ENCODE measurements around the gene NOL8. TPM values are rescaled to one million over a fixed set of nuclear protein-coding genes. Genes with fewer than 3 reads are reported as not detected.

Gene NOL8
- total RNA-seq, 1 donor from 2014 or later = 64.3 TPM

GRCh38 chr9:92312887-92313623 lies 12.1 kb downstream of the NOL8 start:
- intact Hi-C loops (cut with micrococcal nuclease) = no loop called here

- intact Hi-C loops (cut with micrococcal nuclease) = no loop called here
Measured at GRCh38 chr9:92310562-92310961, 14.6 kb downstream of the NOL8 start.

- intact Hi-C loops (cut with micrococcal nuclease) = no loop called here
Measured at GRCh38 chr9:92308893-92309292, 16.3 kb downstream of the NOL8 start.

DNA sequence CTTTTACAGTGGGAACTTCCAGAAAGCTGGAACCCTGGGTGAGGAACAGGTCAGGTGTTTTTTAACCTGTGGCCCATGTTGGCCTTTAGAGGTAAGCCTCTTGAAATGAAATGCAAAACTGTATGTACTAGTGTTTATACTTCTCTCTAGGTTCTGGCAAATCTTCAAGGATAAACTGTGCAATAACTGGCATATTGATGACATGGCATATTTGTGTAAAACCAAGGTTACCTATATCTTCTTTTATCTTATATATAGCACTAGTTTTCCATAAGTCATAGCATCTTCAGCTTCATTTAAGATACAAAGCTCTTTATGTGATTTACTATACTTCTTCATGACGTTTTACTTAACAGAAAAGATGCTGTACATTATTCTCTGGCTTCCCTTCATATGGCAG lies 24.2 kb downstream of the NOL8 start:
- intact Hi-C loops (cut with micrococcal nuclease) = no loop called here

GRCh38 chr9:92299116-92299515 lies 26.0 kb downstream of the NOL8 start:
- intact Hi-C loops (cut with micrococcal nuclease) = loop anchor here (10.0 kb wide), 2 partner anchors 666 to 766 kb away; no protein-coding TSS in a partner anchor

GRCh38 chr9:92298036-92298435 lies 27.1 kb downstream of the NOL8 start:
- intact Hi-C loops (cut with micrococcal nuclease) = loop anchor here (10.0 kb wide), 2 partner anchors 667 to 767 kb away; no protein-coding TSS in a partner anchor

DNA sequence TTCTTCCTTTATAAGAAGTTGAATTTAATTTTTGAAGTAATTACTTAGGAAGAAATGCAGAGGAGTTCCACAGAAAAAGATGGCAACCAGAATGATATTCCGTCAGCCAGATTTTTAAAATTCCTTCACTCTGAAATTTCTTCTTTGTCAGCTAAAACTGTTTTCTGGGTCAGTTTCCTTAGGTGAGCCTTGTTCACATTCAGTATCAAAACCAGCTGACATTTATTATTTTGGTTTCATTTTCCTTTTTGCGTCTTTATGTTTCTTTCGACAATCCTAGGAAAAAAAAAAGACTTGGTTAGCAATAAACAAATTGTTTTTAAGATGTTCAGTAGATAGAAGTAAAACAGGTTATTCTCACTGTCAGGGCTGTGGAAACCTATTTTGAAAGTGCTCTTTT lies 27.5 kb downstream of the NOL8 start:
- intact Hi-C loops (cut with micrococcal nuclease) = loop anchor here (10.0 kb wide), 2 partner anchors 667 to 767 kb away; no protein-coding TSS in a partner anchor

DNA sequence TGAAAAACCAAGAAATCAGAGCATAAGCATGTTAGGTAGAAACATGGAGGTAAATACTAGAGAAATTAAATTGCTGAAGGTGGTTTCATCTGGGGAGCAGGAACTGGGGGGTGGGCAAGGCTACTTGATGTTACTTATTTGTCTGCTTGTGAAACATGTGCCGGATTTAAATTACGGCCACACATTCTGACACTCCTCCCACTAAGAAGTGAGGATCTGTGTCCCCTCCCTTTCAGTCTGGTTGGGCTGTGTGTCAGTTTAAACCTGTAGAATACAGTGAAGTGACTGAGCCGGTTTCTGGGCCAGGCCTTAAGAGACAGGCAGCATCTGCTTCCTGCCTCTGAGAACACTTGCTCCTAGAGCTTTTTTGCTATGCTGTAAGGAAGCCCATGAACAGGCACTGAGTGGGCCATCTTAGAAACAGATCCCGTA lies 29.3 kb downstream of the NOL8 start:
- intact Hi-C loops (cut with micrococcal nuclease) = loop anchor here (10.0 kb wide), 2 partner anchors 669 to 769 kb away; no protein-coding TSS in a partner anchor

- intact Hi-C loops (cut with micrococcal nuclease) = loop anchor here (10.0 kb wide), 2 partner anchors 669 to 769 kb away; no protein-coding TSS in a partner anchor
Measured at GRCh38 chr9:92295240-92295790, 29.8 kb downstream of the NOL8 start.

DNA sequence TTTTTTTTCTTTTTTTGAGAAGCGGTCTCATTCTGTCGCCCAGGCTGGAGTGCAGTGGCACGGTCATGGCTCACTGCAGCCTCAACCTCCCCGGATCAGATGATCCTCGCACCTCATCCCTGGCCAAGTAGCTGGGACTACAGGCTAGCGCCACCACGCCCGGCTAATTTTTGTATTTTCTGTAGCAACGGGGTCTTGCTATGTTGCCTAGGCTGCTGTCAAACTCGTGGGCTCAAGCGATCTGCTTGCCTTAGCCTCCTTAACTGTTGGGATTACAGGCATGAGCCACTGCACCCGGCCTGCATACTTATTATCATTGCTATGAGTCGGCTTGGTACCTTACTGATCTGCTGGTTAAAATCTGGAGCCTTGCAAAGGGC lies 30.9 kb downstream of the NOL8 start:
- intact Hi-C loops (cut with micrococcal nuclease) = loop anchor here (5.0 to 10.0 kb wide), 3 partner anchors 338 to 771 kb away; no protein-coding TSS in a partner anchor

DNA sequence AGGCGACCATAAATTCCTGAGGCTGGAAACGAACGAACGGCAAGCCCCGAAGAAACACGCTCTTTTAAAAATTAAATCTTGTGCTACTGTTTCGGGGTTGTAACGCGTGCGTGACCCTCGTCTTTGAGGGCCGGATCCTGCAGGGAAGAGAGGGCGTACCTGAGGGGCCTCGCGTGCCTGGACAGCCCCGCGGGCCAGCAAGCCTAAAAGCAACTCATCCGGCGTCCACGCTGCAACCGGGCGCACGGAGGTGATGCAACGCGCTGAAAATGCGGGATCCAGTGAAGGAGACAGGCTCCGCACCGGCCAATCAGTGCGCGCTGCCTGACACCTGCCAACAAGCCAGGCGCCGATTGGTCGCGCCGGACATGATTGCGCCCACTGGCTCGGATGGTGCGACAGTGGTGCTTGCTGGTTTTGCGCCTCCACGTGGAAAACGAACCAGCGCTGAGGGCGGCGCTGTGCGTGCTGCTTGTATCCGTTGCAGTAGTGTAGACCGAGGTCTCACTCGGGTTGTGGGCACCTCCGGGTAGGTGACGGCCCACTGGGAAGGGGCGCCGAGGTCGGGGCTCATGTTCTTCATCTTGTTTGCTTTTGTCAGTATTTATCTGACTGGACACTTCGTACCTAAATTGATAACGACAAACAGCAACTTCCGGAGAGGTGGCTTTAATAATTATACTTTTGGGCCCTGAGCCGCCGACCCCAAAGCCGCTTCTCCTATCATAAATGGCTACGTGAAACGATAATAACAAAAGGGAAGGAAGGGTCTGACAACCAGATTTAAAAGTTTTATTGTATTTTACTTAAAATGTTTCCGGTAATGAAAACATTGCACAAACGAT lies 31.5 kb downstream of the NOL8 start, which contains the start of gene IARS1:
IARS1 (minus strand) TSS at position 246 of the 845 bp plus-strand sequence. CDS start 4,278 bp downstream, outside the sequence.
- intact Hi-C loops (cut with micrococcal nuclease) = loop anchor here (1.0 to 10.0 kb wide), 11 partner anchors 32 to 1160 kb away; partner anchors contain the start of genes CENPP, FAM120AOS, IPPK and NOL8

DNA sequence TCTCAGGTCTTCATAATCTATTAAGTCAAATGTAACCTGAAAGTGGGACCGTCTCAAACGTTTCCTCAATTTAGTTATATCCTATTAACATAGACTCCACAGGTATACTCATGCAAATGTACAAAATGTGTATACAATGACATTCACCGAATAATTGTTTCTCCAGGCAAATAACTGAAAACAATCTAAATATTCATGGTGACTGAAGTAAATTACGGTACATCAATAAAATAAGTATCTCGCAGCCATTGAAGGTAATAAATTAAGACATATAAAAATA lies 32.1 kb downstream of the NOL8 start:
- intact Hi-C loops (cut with micrococcal nuclease) = loop anchor here (1.0 to 10.0 kb wide), 11 partner anchors 32 to 1160 kb away; partner anchors contain the start of genes CENPP, FAM120AOS, IPPK and NOL8

GRCh38 chr9:92292338-92293074 lies 32.6 kb downstream of the NOL8 start:
- intact Hi-C loops (cut with micrococcal nuclease) = loop anchor here (1.0 to 10.0 kb wide), 11 partner anchors 33 to 1161 kb away; partner anchors contain the start of genes CENPP, FAM120AOS, IPPK and NOL8

DNA sequence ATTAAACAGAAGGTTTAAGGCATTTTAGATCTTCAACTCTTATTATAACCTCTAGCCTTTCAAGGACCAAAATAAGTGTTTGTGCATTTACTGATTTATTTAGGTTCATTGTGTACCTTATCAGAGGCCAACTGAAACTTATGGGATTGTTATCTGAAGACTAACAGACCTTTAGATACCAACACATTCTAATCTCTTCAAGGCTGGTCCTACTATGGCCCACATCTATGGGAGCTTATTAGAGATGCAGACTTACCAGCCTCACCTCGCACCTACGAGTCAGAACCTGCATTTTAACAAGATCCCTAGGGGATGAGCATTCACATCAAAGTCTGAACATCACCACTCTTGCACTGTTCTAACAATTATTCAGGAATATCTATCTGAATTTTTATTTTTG lies 33.6 kb downstream of the NOL8 start:
- intact Hi-C loops (cut with micrococcal nuclease) = loop anchor here (5.0 to 10.0 kb wide), 3 partner anchors 341 to 773 kb away; no protein-coding TSS in a partner anchor

GRCh38 chr9:92290785-92291429 lies 34.2 kb downstream of the NOL8 start:
- intact Hi-C loops (cut with micrococcal nuclease) = loop anchor here (5.0 to 10.0 kb wide), 3 partner anchors 341 to 774 kb away; no protein-coding TSS in a partner anchor

GRCh38 chr9:92289708-92290390 lies 35.3 kb downstream of the NOL8 start:
- intact Hi-C loops (cut with micrococcal nuclease) = loop anchor here (5.0 to 10.0 kb wide), 3 partner anchors 342 to 775 kb away; no protein-coding TSS in a partner anchor

- intact Hi-C loops (cut with micrococcal nuclease) = no loop called here
Measured at GRCh38 chr9:92279302-92279701, 45.8 kb downstream of the NOL8 start.

GRCh38 chr9:92278110-92278509 lies 47.0 kb downstream of the NOL8 start:
- intact Hi-C loops (cut with micrococcal nuclease) = no loop called here

DNA sequence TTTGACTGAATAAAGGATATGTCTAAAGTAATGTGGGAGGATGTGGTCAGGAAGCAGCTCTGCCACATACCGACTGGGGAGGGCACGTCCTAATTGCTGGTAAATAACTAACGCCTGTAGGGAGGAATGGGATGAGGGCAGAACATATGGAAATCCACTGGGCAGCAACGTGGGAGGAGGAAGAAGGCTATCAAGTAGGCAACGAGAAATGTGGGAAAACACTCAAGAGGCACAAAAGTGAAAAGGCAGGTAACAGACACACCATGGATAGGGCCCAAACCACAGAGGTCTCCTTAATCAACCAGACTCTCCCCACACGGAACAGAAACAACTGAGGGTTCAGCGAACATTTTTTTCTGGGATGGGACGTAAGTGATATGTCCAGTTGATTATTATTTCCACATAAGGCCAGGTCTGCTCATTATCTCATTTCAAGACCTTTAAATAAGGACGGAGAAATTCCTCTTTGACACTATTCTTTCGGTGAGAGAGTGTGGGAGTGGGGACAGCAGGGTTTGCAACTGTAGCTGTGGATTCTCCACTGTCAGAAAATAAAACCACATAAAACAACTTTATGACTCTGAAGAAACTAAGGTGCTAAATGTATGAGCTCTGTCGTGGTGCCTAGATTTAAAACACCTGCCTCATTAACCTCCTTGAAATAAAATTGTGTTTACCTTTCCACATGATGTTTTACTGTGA lies 48.7 kb downstream of the NOL8 start:
- intact Hi-C loops (cut with micrococcal nuclease) = no loop called here

Measured in T-helper 1 cell treated with Interleukin-12 subunit alpha and Interleukin-12 subunit beta and Interleukin-4 antibody, amounts not matched to agents 30 ng/mL and 1 ng/mL, for 36 hours (primary cell).